Measurements from ENCODE around the gene BMP7. TPM values are rescaled to one million over a fixed set of nuclear protein-coding genes. Genes with fewer than 3 reads are reported as not detected.

BMP7 gene
- total and polyA plus RNA-seq, 2 of the 8 experiments (the other 6 are each of a cell fraction or from before 2014, with no cell fraction given): 9.2 to 14.7 TPM

DNA sequence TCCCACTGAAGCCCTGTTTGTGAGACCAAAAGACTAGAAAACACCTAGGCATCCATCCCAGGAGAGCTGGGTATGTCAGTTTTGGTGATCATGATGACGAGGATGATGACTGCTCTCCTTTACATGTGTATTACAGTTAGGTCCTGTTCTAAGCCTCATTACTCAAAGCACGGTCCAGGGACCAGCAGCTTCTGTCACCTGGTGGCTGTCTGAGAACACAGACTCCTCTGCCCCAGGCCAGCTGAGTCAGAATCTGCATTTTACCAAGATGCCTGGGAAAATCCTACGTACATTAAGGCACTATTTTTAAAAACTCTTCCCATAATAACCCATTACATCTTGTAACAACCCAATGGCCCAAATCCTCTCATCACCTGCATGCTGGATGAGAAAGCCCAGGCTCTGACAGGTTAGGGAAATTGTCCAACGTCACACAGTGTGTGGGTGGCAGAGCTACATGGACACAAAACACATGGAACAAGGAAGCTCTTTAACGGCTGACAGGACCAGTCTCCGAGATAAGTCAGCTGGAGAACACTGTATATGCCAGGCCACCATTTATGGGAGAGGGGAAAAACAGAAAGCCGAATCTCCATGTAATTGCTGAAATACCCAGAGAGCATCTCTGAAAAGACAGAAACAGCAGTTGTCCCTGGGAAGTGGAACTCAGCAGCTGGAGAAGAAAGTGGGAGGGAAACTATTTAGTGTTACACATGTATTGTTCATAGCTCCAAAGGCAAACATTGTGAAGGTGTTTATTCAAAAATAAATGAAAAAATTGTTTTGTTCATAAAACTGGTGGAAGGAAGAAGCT is 65.4 kb downstream of the BMP7 start:
- Histone ChIP-seq H2AK5ac (ENCODE audit: low read depth, low read length) (no peak overlapping the region), H2BK5ac (ENCODE audit: low read depth, low read length) (no peak overlapping the region), H3K23ac (ENCODE audit: insufficient read length) (no peak overlapping the region), H3K14ac (ENCODE audit: insufficient read length) (no peak overlapping the region), H3K18ac (ENCODE audit: extremely low read depth, low read length) (no peak overlapping the region), H2BK20ac (ENCODE audit: low read length) (no peak overlapping the region; the same call in 1 of the 2 replicates), H3K56ac (replicated peaks; ENCODE audit: insufficient read length, low read depth, low read length) (no peak overlapping the region), H2BK15ac (ENCODE audit: low read length) (no peak overlapping the region), H3K79me2 (ENCODE audit: control insufficient read depth in 1 of 2, insufficient read depth in 2 of 2, low read length in 2 of 2) (no peaks in the 10 kb centered on the region), H2BK12ac (ENCODE audit: low read depth, low read length) (no peak overlapping the region), H3K23me2 (ENCODE audit: low read depth, low read length) (peaks cover 4% of the 10 kb centered on the region; the same call in 1 of the 2 replicates), H4K91ac (replicated peaks; ENCODE audit: insufficient read length, low read length) (no peak overlapping the region), H3K4me1 (replicated peaks in 1 of 4; ENCODE audit: control insufficient read depth in 3 of 4, insufficient read depth in 4 of 4, low read length in 3 of 4) (peaks cover 0 to 20% (median 12%) of the 10 kb centered on the region in 4 experiments; a peak in 6 of 7 replicates), H3K4me2 (ENCODE audit: insufficient read depth in 1 of 2, low read depth in 2 of 2, low read length in 2 of 2) (no peak overlapping the region), H3K9ac (replicated peaks in 1 of 4; ENCODE audit: extremely low read depth in 1 of 4, low read depth in 3 of 4, low read length in 3 of 4) (no peak overlapping the region), H3K27ac (ENCODE audit: low read depth, low read length) (no peak overlapping the region), H3K27me3 (replicated peaks in 1 of 4; ENCODE audit: control insufficient read depth in 3 of 4, extremely low read depth in 1 of 4, insufficient read depth in 3 of 4, low read length in 3 of 4) (peaks cover 0 to 4% (median 0%) of the 10 kb centered on the region in 4 experiments; a peak in 1 of 7 replicates), H2BK120ac (replicated peaks; ENCODE audit: low read depth, low read length) (no peak overlapping the region), H3K36me3 (ENCODE audit: control insufficient read depth in 2 of 4, insufficient read depth in 4 of 4, low read length in 3 of 4) (no peaks in the 10 kb centered on the region; a peak in 1 of 8 replicates), H4K8ac (ENCODE audit: extremely low read depth, insufficient read depth, low read length) (no peak overlapping the region), H3K4me3 (ENCODE audit: extremely low read depth in 1 of 4, insufficient read depth in 2 of 4, low read depth in 3 of 4, low read length in 4 of 4) (no peak overlapping the region), H3K4ac (replicated peaks; ENCODE audit: insufficient read length, low read depth, low read length) (no peak overlapping the region), H3K79me1 (ENCODE audit: low read depth, low read length) (no peaks in the 10 kb centered on the region), H3K9me3 (ENCODE audit: insufficient read depth in 2 of 2, low read depth in 1 of 2, low read length in 1 of 2) (no peaks in the 10 kb centered on the region), H4K5ac (ENCODE audit: insufficient read length, low read depth, low read length) (no peak overlapping the region), H4K20me1 (replicated peaks in 1 of 2; ENCODE audit: control insufficient read depth in 1 of 2, insufficient read depth in 2 of 2, low read length in 2 of 2) (no peaks in the 10 kb centered on the region), H2AFZ (ENCODE audit: low read length) (no peak overlapping the region)
- CTCF ChIA-PET (ENCODE audit: partially characterized antibody): interaction anchor here (0.8 to 2.8 kb wide), 8 partner anchors 11 to 131 kb away, joined by 3 to 9 read pairs (median 3); partner anchors contain the start of gene SPO11
- no peak for DNase-seq (ENCODE audit: low read depth in 1 of 2, low spot score in 2 of 2)
- 92% methylated on average over 7 of the region's 7 CpGs; no CpG with 5 or more reads in 1 of the 2 experiments for WGBS, 2 experiments (ENCODE audit: extremely low coverage in 1 of 2, insufficient coverage in 1 of 2, insufficient read length in 1 of 2, insufficient replicate concordance in 2 of 2, low coverage in 1 of 2, low lambda C conversion rate in 2 of 2, missing lambda C conversion rate in 1 of 2)
- POLR2A ChIA-PET (ENCODE audit: partially characterized antibody): interaction anchor here (1.4 kb wide), 1 partner anchor 11 kb away, joined by 5 read pairs; no protein-coding TSS in a partner anchor
- FAIRE-seq: no peak
- no peak for TF ChIP-seq CHD1 (IDR thresholded peaks at IDR 0.05; ENCODE audit: low read depth, low read length)
- no peak for TF ChIP-seq HDAC6 (IDR thresholded peaks at IDR 0.05; ENCODE audit: low read depth, low read length)

Data from H1 (cell line).